A549 (cell line): Measurements from ENCODE around the gene GFOD2.

ENCODE experiments used
- BHLHE40 ChIP-seq: IDR thresholded peaks from 2 replicates; pipeline ENCODE4 v1.6.1; 2012; ENCODE audit warnings: low read depth, low read length, inconsistent platforms
- CBX8 ChIP-seq: fragments of 200-600 bp; sonication (generic); IDR thresholded peaks from 2 replicates; pipeline ENCODE4 v1.6.1; 2016
- CHD2 ChIP-seq: fragments of 150-350 bp; IDR thresholded peaks from 2 replicates; pipeline ENCODE4 v1.6.1; 2014; ENCODE audit warnings: low read length; ENCODE audit not compliant: partially characterized antibody
- FOXS1 ChIP-seq: fragments of 250-450 bp; sonication (Bioruptor Pico); IDR thresholded peaks from 2 replicates; pipeline ENCODE4 v1.5.0; 2020; ENCODE audit warnings: mild to moderate bottlenecking, moderate library complexity
- HDAC2 ChIP-seq: fragments of 200-600 bp; sonication (generic); IDR thresholded peaks from 2 replicates; pipeline ENCODE4 v1.6.1; 2016
- NPAS2 ChIP-seq: fragments of 250-450 bp; sonication (Bioruptor Pico); IDR thresholded peaks from 2 replicates; pipeline ENCODE4 v1.8.0; 2022; ENCODE audit warnings: mild to moderate bottlenecking, moderate library complexity, borderline replicate concordance
- POLR2A ChIP-seq: IDR thresholded peaks from 2 replicates; pipeline ENCODE4 v1.6.1; 2012; ENCODE audit warnings: mild to moderate bottlenecking, low read length
- POLR2AphosphoS2 ChIP-seq: conservative IDR thresholded peaks from 2 replicates; pipeline ENCODE4 v1.6.1; 2012; ENCODE audit warnings: low read length, improper control_type of control experiment, inconsistent platforms
- RFX5 ChIP-seq: fragments of 450-650 bp; IDR thresholded peaks from 2 replicates; pipeline ENCODE4 v1.7.1; 2014; ENCODE audit warnings: antibody characterized with exemption, mild to moderate bottlenecking, moderate library complexity
- TF ChIP-seq, protein P1 (sequence below): fragments of >200 bp; sonication (Bioruptor Twin); formaldehyde crosslinking; IDR thresholded peaks from 3 replicates; pipeline ENCODE4 v1.5.1; 2016
- TF ChIP-seq, protein P2 (sequence below): IDR thresholded peaks from 2 replicates; pipeline ENCODE4 v1.6.1; 2012
- TF ChIP-seq, protein P3 (sequence below): fragments of 450-650 bp; IDR thresholded peaks from 2 replicates; pipeline ENCODE4 v1.6.1; 2014; ENCODE audit warnings: antibody characterized with exemption
- TF ChIP-seq, protein P4 (sequence below): fragments of 200-600 bp; sonication (generic); IDR thresholded peaks from 2 replicates; pipeline ENCODE4 v1.6.1; 2016; ENCODE audit warnings: antibody characterized with exemption, mild to moderate bottlenecking, moderate library complexity

DNA sequence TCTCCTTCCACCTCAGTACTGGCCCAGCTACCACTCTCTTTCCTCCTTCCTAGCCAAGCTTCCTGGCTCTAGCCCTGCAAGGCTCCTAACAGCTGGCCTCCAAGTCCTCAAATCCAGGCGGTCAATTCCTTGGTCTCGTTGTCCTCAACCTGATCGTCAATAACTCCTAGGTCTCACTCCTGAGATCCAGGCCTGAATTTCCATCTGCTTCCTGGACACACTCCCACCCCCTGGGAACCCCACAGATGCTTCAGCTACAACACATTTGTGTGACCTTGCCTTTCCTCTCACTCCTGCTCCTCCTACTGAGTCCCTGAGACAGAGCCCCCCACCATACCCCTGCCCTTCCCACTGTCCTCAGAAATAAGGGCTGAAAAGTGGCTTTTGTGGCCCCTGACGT is 54.9 kb downstream of the GFOD2 start:
- TF ChIP-seq, protein P1, sequence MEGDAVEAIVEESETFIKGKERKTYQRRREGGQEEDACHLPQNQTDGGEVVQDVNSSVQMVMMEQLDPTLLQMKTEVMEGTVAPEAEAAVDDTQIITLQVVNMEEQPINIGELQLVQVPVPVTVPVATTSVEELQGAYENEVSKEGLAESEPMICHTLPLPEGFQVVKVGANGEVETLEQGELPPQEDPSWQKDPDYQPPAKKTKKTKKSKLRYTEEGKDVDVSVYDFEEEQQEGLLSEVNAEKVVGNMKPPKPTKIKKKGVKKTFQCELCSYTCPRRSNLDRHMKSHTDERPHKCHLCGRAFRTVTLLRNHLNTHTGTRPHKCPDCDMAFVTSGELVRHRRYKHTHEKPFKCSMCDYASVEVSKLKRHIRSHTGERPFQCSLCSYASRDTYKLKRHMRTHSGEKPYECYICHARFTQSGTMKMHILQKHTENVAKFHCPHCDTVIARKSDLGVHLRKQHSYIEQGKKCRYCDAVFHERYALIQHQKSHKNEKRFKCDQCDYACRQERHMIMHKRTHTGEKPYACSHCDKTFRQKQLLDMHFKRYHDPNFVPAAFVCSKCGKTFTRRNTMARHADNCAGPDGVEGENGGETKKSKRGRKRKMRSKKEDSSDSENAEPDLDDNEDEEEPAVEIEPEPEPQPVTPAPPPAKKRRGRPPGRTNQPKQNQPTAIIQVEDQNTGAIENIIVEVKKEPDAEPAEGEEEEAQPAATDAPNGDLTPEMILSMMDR, result no peak
- TF ChIP-seq, protein P2, sequence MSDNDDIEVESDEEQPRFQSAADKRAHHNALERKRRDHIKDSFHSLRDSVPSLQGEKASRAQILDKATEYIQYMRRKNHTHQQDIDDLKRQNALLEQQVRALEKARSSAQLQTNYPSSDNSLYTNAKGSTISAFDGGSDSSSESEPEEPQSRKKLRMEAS, result no peak
- no peak for TF ChIP-seq RFX5
- TF ChIP-seq POLR2A, result no peak
- TF ChIP-seq, protein P3, sequence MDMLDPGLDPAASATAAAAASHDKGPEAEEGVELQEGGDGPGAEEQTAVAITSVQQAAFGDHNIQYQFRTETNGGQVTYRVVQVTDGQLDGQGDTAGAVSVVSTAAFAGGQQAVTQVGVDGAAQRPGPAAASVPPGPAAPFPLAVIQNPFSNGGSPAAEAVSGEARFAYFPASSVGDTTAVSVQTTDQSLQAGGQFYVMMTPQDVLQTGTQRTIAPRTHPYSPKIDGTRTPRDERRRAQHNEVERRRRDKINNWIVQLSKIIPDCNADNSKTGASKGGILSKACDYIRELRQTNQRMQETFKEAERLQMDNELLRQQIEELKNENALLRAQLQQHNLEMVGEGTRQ, result no peak
- no peak for TF ChIP-seq BHLHE40
- TF ChIP-seq, protein P4, sequence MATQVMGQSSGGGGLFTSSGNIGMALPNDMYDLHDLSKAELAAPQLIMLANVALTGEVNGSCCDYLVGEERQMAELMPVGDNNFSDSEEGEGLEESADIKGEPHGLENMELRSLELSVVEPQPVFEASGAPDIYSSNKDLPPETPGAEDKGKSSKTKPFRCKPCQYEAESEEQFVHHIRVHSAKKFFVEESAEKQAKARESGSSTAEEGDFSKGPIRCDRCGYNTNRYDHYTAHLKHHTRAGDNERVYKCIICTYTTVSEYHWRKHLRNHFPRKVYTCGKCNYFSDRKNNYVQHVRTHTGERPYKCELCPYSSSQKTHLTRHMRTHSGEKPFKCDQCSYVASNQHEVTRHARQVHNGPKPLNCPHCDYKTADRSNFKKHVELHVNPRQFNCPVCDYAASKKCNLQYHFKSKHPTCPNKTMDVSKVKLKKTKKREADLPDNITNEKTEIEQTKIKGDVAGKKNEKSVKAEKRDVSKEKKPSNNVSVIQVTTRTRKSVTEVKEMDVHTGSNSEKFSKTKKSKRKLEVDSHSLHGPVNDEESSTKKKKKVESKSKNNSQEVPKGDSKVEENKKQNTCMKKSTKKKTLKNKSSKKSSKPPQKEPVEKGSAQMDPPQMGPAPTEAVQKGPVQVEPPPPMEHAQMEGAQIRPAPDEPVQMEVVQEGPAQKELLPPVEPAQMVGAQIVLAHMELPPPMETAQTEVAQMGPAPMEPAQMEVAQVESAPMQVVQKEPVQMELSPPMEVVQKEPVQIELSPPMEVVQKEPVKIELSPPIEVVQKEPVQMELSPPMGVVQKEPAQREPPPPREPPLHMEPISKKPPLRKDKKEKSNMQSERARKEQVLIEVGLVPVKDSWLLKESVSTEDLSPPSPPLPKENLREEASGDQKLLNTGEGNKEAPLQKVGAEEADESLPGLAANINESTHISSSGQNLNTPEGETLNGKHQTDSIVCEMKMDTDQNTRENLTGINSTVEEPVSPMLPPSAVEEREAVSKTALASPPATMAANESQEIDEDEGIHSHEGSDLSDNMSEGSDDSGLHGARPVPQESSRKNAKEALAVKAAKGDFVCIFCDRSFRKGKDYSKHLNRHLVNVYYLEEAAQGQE, result no peak
- no peak for TF ChIP-seq POLR2AphosphoS2
- no peak for TF ChIP-seq HDAC2
- no peak for TF ChIP-seq CBX8
- no peak for TF ChIP-seq FOXS1 (CRISPR knock-in tag)
- TF ChIP-seq NPAS2 (CRISPR knock-in tag), result no peak
- no peak for TF ChIP-seq CHD2
